ENCODE results near the gene OPRL1. TPM values are rescaled to one million over a fixed set of nuclear protein-coding genes. Genes with fewer than 3 reads are reported as not detected.

The OPRL1 gene
- total and polyA plus RNA-seq, 7 experiments from 2014 or later: 0.18 to 6.1 (median 1.1) TPM

GRCh38 chr20:64080813-64081623, 1.1 kb downstream of the OPRL1 start:
- no peak for ATAC-seq
- Histone ChIP-seq H3K36me3 (ENCODE audit: control insufficient read depth in 2 of 3, insufficient read depth in 3 of 3, low read length in 3 of 3) (peaks cover 0 to 11% (median 0%) of the 10 kb centered on the region in 3 experiments), H3K9me3 (ENCODE audit: control insufficient read depth in 2 of 3, low read length in 3 of 3) (no peaks in the 10 kb centered on the region), H3K4me1 (ENCODE audit: control insufficient read depth in 2 of 2, insufficient read depth in 2 of 2, low read length in 2 of 2) (peaks cover 22 to 35% of the 10 kb centered on the region in 2 donors), H3K4me3 (ENCODE audit: low read length) (no peak overlapping the region), H3K27me3 (ENCODE audit: control insufficient read depth in 2 of 2, insufficient read depth in 2 of 2, low read length in 2 of 2) (no peaks in the 10 kb centered on the region), H3K27ac (ENCODE audit: low read depth, low read length) (peak overlapping the region; percentile 71)
- peak overlapping the region in 8 of 9 donors; percentile 72 to 94 (median 82) for H3K27ac Mint-ChIP-seq
- peak overlapping the region; percentile 75 to 90 (median 82) for H3K4me3 Mint-ChIP-seq
- intact Hi-C loops (cut with micrococcal nuclease): loop anchor here in 1 of 2 donors (5.0 kb wide), 1 partner anchor 176 kb away; the partner anchor contains the start of gene PCMTD2
- CTCF ChIA-PET: interaction anchor here (0.9 to 1.7 kb wide), 3 partner anchors 39 to 108 kb away, joined by 3 to 8 read pairs (median 3); no protein-coding TSS in a partner anchor
- H3K27me3 Mint-ChIP-seq: peaks cover 0 to 32% (median 0%) of the 10 kb centered on the region in 5 donors
- DNase-seq: no peak
- H3K4me1 Mint-ChIP-seq: peaks cover 22 to 51% (median 39%) of the 10 kb centered on the region in 7 donors
- peaks cover 0 to 5% (median 0%) of the 10 kb centered on the region in 11 donors for H3K9me3 Mint-ChIP-seq
- POLR2A ChIA-PET: interaction anchor here (0.6 to 4.0 kb wide), 3 partner anchors 19 to 447 kb away, joined by 3 to 26 read pairs (median 3); no protein-coding TSS in a partner anchor
- peaks cover 0 to 9% (median 0%) of the 10 kb centered on the region in 5 donors for H3K36me3 Mint-ChIP-seq

- peaks cover 18 to 29% of the 10 kb centered on the region in 2 donors for H3K4me1 ChIP-seq (ENCODE audit: control insufficient read depth in 2 of 2, insufficient read depth in 2 of 2, low read length in 2 of 2)
- H3K27ac Mint-ChIP-seq: peak overlapping the region; percentile 11 to 85 (median 55)
- H3K4me3 Mint-ChIP-seq: peak overlapping the region in 9 of 10 donors; percentile 30 to 84 (median 66)
- no peaks in the 10 kb centered on the region for H3K27me3 ChIP-seq (ENCODE audit: control insufficient read depth in 2 of 2, insufficient read depth in 2 of 2, low read length in 2 of 2)
- peaks cover 0 to 9% (median 0%) of the 10 kb centered on the region in 5 donors for H3K36me3 Mint-ChIP-seq
- H3K4me1 Mint-ChIP-seq: peaks cover 22 to 49% (median 39%) of the 10 kb centered on the region in 7 donors
- no peaks in the 10 kb centered on the region for H3K9me3 ChIP-seq (ENCODE audit: control insufficient read depth in 2 of 3, low read length in 3 of 3)
- POLR2A ChIA-PET: interaction anchor here (0.6 to 4.0 kb wide), 3 partner anchors 18 to 447 kb away, joined by 3 to 26 read pairs (median 3); no protein-coding TSS in a partner anchor
- intact Hi-C loops (cut with micrococcal nuclease): loop anchor here in 1 of 2 donors (5.0 kb wide), 1 partner anchor 176 kb away; the partner anchor contains the start of gene PCMTD2
- ATAC-seq (no peak), DNase-seq (no peak)
- CTCF ChIA-PET: interaction anchor here (1.7 kb wide), 1 partner anchor 39 kb away, joined by 8 read pairs; no protein-coding TSS in a partner anchor
- no peak overlapping the region for H3K4me3 ChIP-seq (ENCODE audit: low read length)
- H3K9me3 Mint-ChIP-seq: peaks cover 0 to 7% (median 0%) of the 10 kb centered on the region in 11 donors
- H3K27me3 Mint-ChIP-seq: peaks cover 0 to 37% (median 0%) of the 10 kb centered on the region in 5 donors
- H3K36me3 ChIP-seq (ENCODE audit: control insufficient read depth in 2 of 3, insufficient read depth in 3 of 3, low read length in 3 of 3): peaks cover 0 to 5% (median 0%) of the 10 kb centered on the region in 3 experiments
- H3K27ac ChIP-seq (ENCODE audit: low read depth, low read length): peak overlapping the region; percentile 35
These were observed 1.7 kb downstream of the OPRL1 start for GRCh38 chr20:64081624-64081964.

- intact Hi-C loops (cut with micrococcal nuclease): loop anchor here in 1 of 2 donors (2.0 to 5.0 kb wide), 2 partner anchors 21 to 175 kb away; partner anchors contain the start of gene PCMTD2
- ATAC-seq: no peak
- Mint-ChIP-seq H3K27me3 (peaks cover 0 to 39% (median 0%) of the 10 kb centered on the region in 5 donors), H3K4me1 (peaks cover 22 to 45% (median 36%) of the 10 kb centered on the region in 7 donors), H3K9me3 (peaks cover 0 to 9% (median 0%) of the 10 kb centered on the region in 11 donors), H3K4me3 (peak overlapping the region; percentile 53 to 83 (median 68)), H3K36me3 (peaks cover 0 to 8% (median 0%) of the 10 kb centered on the region in 5 donors), H3K27ac (peak overlapping the region in 8 of 9 donors; percentile 11 to 79 (median 50))
- DNase-seq: no peak
- ChIA-PET POLR2A (interaction anchor here (2.5 kb wide), 1 partner anchor 38 kb away, joined by 11 read pairs; no protein-coding TSS in a partner anchor), CTCF (interaction anchor here (1.7 to 3.0 kb wide), 2 partner anchors 38 to 102 kb away, joined by 4 to 55 read pairs; partner anchors contain the start of gene PRPF6)
- Histone ChIP-seq H3K36me3 (ENCODE audit: control insufficient read depth in 2 of 3, insufficient read depth in 3 of 3, low read length in 3 of 3) (peaks cover 0 to 5% (median 0%) of the 10 kb centered on the region in 3 experiments), H3K27me3 (ENCODE audit: control insufficient read depth in 2 of 2, insufficient read depth in 2 of 2, low read length in 2 of 2) (no peaks in the 10 kb centered on the region), H3K4me3 (ENCODE audit: low read length) (no peak overlapping the region), H3K4me1 (ENCODE audit: control insufficient read depth in 2 of 2, insufficient read depth in 2 of 2, low read length in 2 of 2) (peaks cover 11 to 23% of the 10 kb centered on the region in 2 donors), H3K27ac (ENCODE audit: low read depth, low read length) (peak overlapping the region; percentile 35), H3K9me3 (ENCODE audit: control insufficient read depth in 2 of 3, low read length in 3 of 3) (no peaks in the 10 kb centered on the region)
These were observed 2.3 kb downstream of the OPRL1 start for GRCh38 chr20:64082126-64082731.

- no peaks in the 10 kb centered on the region for H3K27me3 ChIP-seq (ENCODE audit: control insufficient read depth in 2 of 2, insufficient read depth in 2 of 2, low read length in 2 of 2)
- intact Hi-C loops (cut with micrococcal nuclease): loop anchor here (1.0 to 5.0 kb wide), 4 partner anchors 20 to 174 kb away; partner anchors contain the start of gene PCMTD2 (in 1 of the 2)
- H3K4me1 Mint-ChIP-seq: peaks cover 22 to 40% (median 33%) of the 10 kb centered on the region in 7 donors
- peak overlapping the region; percentile 66 to 81 (median 76) for H3K4me3 Mint-ChIP-seq
- peaks cover 0 to 4% (median 0%) of the 10 kb centered on the region in 5 donors for H3K36me3 Mint-ChIP-seq
- H3K4me3 ChIP-seq (ENCODE audit: low read length): peak overlapping the region; percentile 47
- H3K27me3 Mint-ChIP-seq: peaks cover 0 to 39% (median 0%) of the 10 kb centered on the region in 5 donors
- POLR2A ChIA-PET: interaction anchor here (2.5 kb wide), 1 partner anchor 37 kb away, joined by 11 read pairs; no protein-coding TSS in a partner anchor
- CTCF ChIA-PET: interaction anchor here (1.1 to 3.0 kb wide), 3 partner anchors 37 to 586 kb away, joined by 3 to 55 read pairs (median 4); partner anchors contain the start of gene PRPF6
- H3K27ac Mint-ChIP-seq: peak overlapping the region in 3 of 9 donors; percentile 17 to 48 (median 22)
- H3K9me3 Mint-ChIP-seq: peaks cover 0 to 14% (median 3%) of the 10 kb centered on the region in 11 donors
- H3K9me3 ChIP-seq (ENCODE audit: control insufficient read depth in 2 of 3, low read length in 3 of 3): peaks cover 0 to 5% (median 0%) of the 10 kb centered on the region in 3 experiments
- H3K36me3 ChIP-seq (ENCODE audit: control insufficient read depth in 2 of 3, insufficient read depth in 3 of 3, low read length in 3 of 3): peaks cover 0 to 5% (median 0%) of the 10 kb centered on the region in 3 experiments
- H3K27ac ChIP-seq (ENCODE audit: low read depth, low read length): no peak overlapping the region
- H3K4me1 ChIP-seq (ENCODE audit: control insufficient read depth in 2 of 2, insufficient read depth in 2 of 2, low read length in 2 of 2): peaks cover 9 to 23% of the 10 kb centered on the region in 2 donors
- no peak for ATAC-seq
- DNase-seq: no peak
These were observed 3.0 kb downstream of the OPRL1 start for GRCh38 chr20:64082820-64083377.

GRCh38 chr20:64083378-64083803, 3.5 kb downstream of the OPRL1 start:
- H3K36me3 ChIP-seq (ENCODE audit: control insufficient read depth in 2 of 3, insufficient read depth in 3 of 3, low read length in 3 of 3): peaks cover 0 to 5% (median 0%) of the 10 kb centered on the region in 3 experiments
- Mint-ChIP-seq H3K36me3 (peaks cover 0 to 5% (median 0%) of the 10 kb centered on the region in 5 donors), H3K27ac (peak overlapping the region in 3 of 9 donors; percentile 17 to 48 (median 22)), H3K27me3 (peaks cover 0 to 41% (median 0%) of the 10 kb centered on the region in 5 donors), H3K4me3 (peak overlapping the region; percentile 66 to 81 (median 76)), H3K4me1 (peaks cover 22 to 38% (median 32%) of the 10 kb centered on the region in 7 donors), H3K9me3 (peaks cover 0 to 19% (median 5%) of the 10 kb centered on the region in 11 donors)
- H3K4me3 ChIP-seq (ENCODE audit: low read length): peak overlapping the region; percentile 47
- H3K4me1 ChIP-seq (ENCODE audit: control insufficient read depth in 2 of 2, insufficient read depth in 2 of 2, low read length in 2 of 2): peaks cover 9 to 23% of the 10 kb centered on the region in 2 donors
- no peaks in the 10 kb centered on the region for H3K27me3 ChIP-seq (ENCODE audit: control insufficient read depth in 2 of 2, insufficient read depth in 2 of 2, low read length in 2 of 2)
- ChIA-PET CTCF (interaction anchor here (1.1 to 3.0 kb wide), 5 partner anchors 33 to 586 kb away, joined by 3 to 55 read pairs (median 3); partner anchors contain the start of gene PRPF6), POLR2A (interaction anchor here (0.7 to 2.5 kb wide), 3 partner anchors 12 to 37 kb away, joined by 3 to 11 read pairs (median 9); no protein-coding TSS in a partner anchor)
- peaks cover 0 to 8% (median 0%) of the 10 kb centered on the region in 3 experiments for H3K9me3 ChIP-seq (ENCODE audit: control insufficient read depth in 2 of 3, low read length in 3 of 3)
- ATAC-seq (peak; percentile 51), DNase-seq (peak in 8 of 9 donors; percentile 45 to 79 (median 55))
- H3K27ac ChIP-seq (ENCODE audit: low read depth, low read length): no peak overlapping the region
- intact Hi-C loops (cut with micrococcal nuclease): loop anchor here (1.0 to 5.0 kb wide), 4 partner anchors 19 to 174 kb away; partner anchors contain the start of gene PCMTD2 (in 1 of the 2)
